ENCODE measurements around the gene ALS2. TPM values are rescaled to one million over a fixed set of nuclear protein-coding genes. Genes with fewer than 3 reads are reported as not detected.

Gene ALS2
- total and polyA plus RNA-seq, 3 experiments from 2014 or later, result 4.1 to 18.0 (median 16.9) TPM

GRCh38 chr2:201759567-201759966 lies 21.2 kb downstream of the ALS2 start:
- H3K4me3 Mint-ChIP-seq, result no peak overlapping the region
- POLR2A ChIA-PET, result no interaction called here

GRCh38 chr2:201758873-201759272 lies 21.9 kb downstream of the ALS2 start:
- no peak overlapping the region for H3K4me3 ChIP-seq (ENCODE audit: low read length)
- no peaks in the 10 kb centered on the region for H3K36me3 ChIP-seq (ENCODE audit: insufficient read depth, low read length)
- no peaks in the 10 kb centered on the region for H3K27me3 ChIP-seq (ENCODE audit: insufficient read depth, low read length, poor library complexity, severe bottlenecking)
- H3K27ac Mint-ChIP-seq, result no peak overlapping the region
- CTCF ChIA-PET, result no interaction called here
- peaks cover 11 to 59% (median 17%) of the 10 kb centered on the region in 3 donors for H3K36me3 Mint-ChIP-seq
- H3K4me1 ChIP-seq (ENCODE audit: insufficient read depth, low read length), result no peaks in the 10 kb centered on the region
- H3K4me1 Mint-ChIP-seq, result no peaks in the 10 kb centered on the region
- H3K9me3 ChIP-seq (ENCODE audit: low read length), result no peaks in the 10 kb centered on the region
- no peaks in the 10 kb centered on the region for H3K9me3 Mint-ChIP-seq
- POLR2A ChIA-PET, result no interaction called here
- no peaks in the 10 kb centered on the region for H3K27me3 Mint-ChIP-seq
- no peak for DNase-seq
- H3K4me3 Mint-ChIP-seq, result no peak overlapping the region
- H3K27ac ChIP-seq (ENCODE audit: low read depth, low read length), result no peak overlapping the region

More at GRCh38 chr2:201759567-201759966, 21.2 kb downstream of the ALS2 start:
- Mint-ChIP-seq H3K27me3 (no peaks in the 10 kb centered on the region), H3K9me3 (no peaks in the 10 kb centered on the region), H3K36me3 (peaks cover 11 to 58% (median 14%) of the 10 kb centered on the region in 3 donors), H3K27ac (peak overlapping the region in 1 of 8 donors; percentile 3), H3K4me1 (no peaks in the 10 kb centered on the region)
- Histone ChIP-seq H3K27me3 (ENCODE audit: insufficient read depth, low read length, poor library complexity, severe bottlenecking) (no peaks in the 10 kb centered on the region), H3K4me1 (ENCODE audit: insufficient read depth, low read length) (no peaks in the 10 kb centered on the region), H3K36me3 (ENCODE audit: insufficient read depth, low read length) (no peaks in the 10 kb centered on the region), H3K27ac (ENCODE audit: low read depth, low read length) (no peak overlapping the region), H3K4me3 (ENCODE audit: low read length) (no peak overlapping the region), H3K9me3 (ENCODE audit: low read length) (no peaks in the 10 kb centered on the region)
- DNase-seq, result no peak
- CTCF ChIA-PET, result no interaction called here

- Mint-ChIP-seq H3K36me3 (peaks cover 11 to 56% (median 19%) of the 10 kb centered on the region in 3 donors), H3K4me3 (no peak overlapping the region), H3K4me1 (no peaks in the 10 kb centered on the region), H3K27ac (no peak overlapping the region), H3K9me3 (no peaks in the 10 kb centered on the region), H3K27me3 (no peaks in the 10 kb centered on the region)
- CTCF ChIA-PET, result no interaction called here
- Histone ChIP-seq H3K9me3 (ENCODE audit: low read length) (no peaks in the 10 kb centered on the region), H3K4me3 (ENCODE audit: low read length) (no peak overlapping the region), H3K27me3 (ENCODE audit: insufficient read depth, low read length, poor library complexity, severe bottlenecking) (no peaks in the 10 kb centered on the region), H3K36me3 (ENCODE audit: insufficient read depth, low read length) (no peaks in the 10 kb centered on the region), H3K4me1 (ENCODE audit: insufficient read depth, low read length) (no peaks in the 10 kb centered on the region), H3K27ac (ENCODE audit: low read depth, low read length) (no peak overlapping the region)
- POLR2A ChIA-PET, result no interaction called here
- no peak for DNase-seq
Measured at GRCh38 chr2:201758234-201758633, 22.5 kb downstream of the ALS2 start.

- Histone ChIP-seq H3K9me3 (ENCODE audit: low read length) (no peaks in the 10 kb centered on the region), H3K27me3 (ENCODE audit: insufficient read depth, low read length, poor library complexity, severe bottlenecking) (no peaks in the 10 kb centered on the region), H3K27ac (ENCODE audit: low read depth, low read length) (no peak overlapping the region), H3K4me3 (ENCODE audit: low read length) (no peak overlapping the region), H3K36me3 (ENCODE audit: insufficient read depth, low read length) (no peaks in the 10 kb centered on the region), H3K4me1 (ENCODE audit: insufficient read depth, low read length) (no peaks in the 10 kb centered on the region)
- no peak overlapping the region for H3K27ac Mint-ChIP-seq
- H3K27me3 Mint-ChIP-seq, result no peaks in the 10 kb centered on the region
- no peak overlapping the region for H3K4me3 Mint-ChIP-seq
- H3K4me1 Mint-ChIP-seq, result no peaks in the 10 kb centered on the region
- peaks cover 3 to 40% (median 18%) of the 10 kb centered on the region in 3 donors for H3K36me3 Mint-ChIP-seq
- H3K9me3 Mint-ChIP-seq, result no peaks in the 10 kb centered on the region
- ChIA-PET CTCF (no interaction called here), POLR2A (no interaction called here)
- no peak for DNase-seq
Measured at GRCh38 chr2:201754717-201755415, 25.9 kb downstream of the ALS2 start.

GRCh38 chr2:201751566-201751965 lies 29.2 kb downstream of the ALS2 start:
- H3K4me1 ChIP-seq (ENCODE audit: insufficient read depth, low read length), result no peaks in the 10 kb centered on the region
- Mint-ChIP-seq H3K27me3 (no peaks in the 10 kb centered on the region), H3K27ac (no peak overlapping the region), H3K36me3 (peaks cover 0 to 45% (median 17%) of the 10 kb centered on the region in 3 donors), H3K4me3 (no peak overlapping the region), H3K9me3 (no peaks in the 10 kb centered on the region), H3K4me1 (no peaks in the 10 kb centered on the region)
- no peak for DNase-seq
- H3K9me3 ChIP-seq (ENCODE audit: low read length), result no peaks in the 10 kb centered on the region
- POLR2A ChIA-PET, result no interaction called here
- no peak overlapping the region for H3K27ac ChIP-seq (ENCODE audit: low read depth, low read length)
- CTCF ChIA-PET, result no interaction called here
- no peaks in the 10 kb centered on the region for H3K27me3 ChIP-seq (ENCODE audit: insufficient read depth, low read length, poor library complexity, severe bottlenecking)
- H3K36me3 ChIP-seq (ENCODE audit: insufficient read depth, low read length), result no peaks in the 10 kb centered on the region
- no peak overlapping the region for H3K4me3 ChIP-seq (ENCODE audit: low read length)

GRCh38 chr2:201746551-201746950 lies 34.2 kb downstream of the ALS2 start:
- H3K4me3 Mint-ChIP-seq, result no peak overlapping the region
- H3K36me3 Mint-ChIP-seq, result peaks cover 0 to 61% (median 24%) of the 10 kb centered on the region in 3 donors
- H3K9me3 Mint-ChIP-seq, result no peaks in the 10 kb centered on the region
- DNase-seq, result no peak
- H3K4me1 Mint-ChIP-seq, result no peaks in the 10 kb centered on the region
- no peaks in the 10 kb centered on the region for H3K27me3 Mint-ChIP-seq
- H3K4me3 ChIP-seq (ENCODE audit: low read length), result no peak overlapping the region
- H3K27me3 ChIP-seq (ENCODE audit: insufficient read depth, low read length, poor library complexity, severe bottlenecking), result no peaks in the 10 kb centered on the region
- no peaks in the 10 kb centered on the region for H3K4me1 ChIP-seq (ENCODE audit: insufficient read depth, low read length)
- ChIA-PET POLR2A (no interaction called here), CTCF (no interaction called here)
- H3K9me3 ChIP-seq (ENCODE audit: low read length), result no peaks in the 10 kb centered on the region
- H3K27ac Mint-ChIP-seq, result no peak overlapping the region
- H3K36me3 ChIP-seq (ENCODE audit: insufficient read depth, low read length), result no peaks in the 10 kb centered on the region
- no peak overlapping the region for H3K27ac ChIP-seq (ENCODE audit: low read depth, low read length)

- H3K36me3 Mint-ChIP-seq, result peaks cover 19 to 54% (median 35%) of the 10 kb centered on the region in 3 donors
- no peaks in the 10 kb centered on the region for H3K27me3 Mint-ChIP-seq
- H3K4me3 Mint-ChIP-seq, result no peak overlapping the region
- Histone ChIP-seq H3K4me1 (ENCODE audit: insufficient read depth, low read length) (no peaks in the 10 kb centered on the region), H3K27ac (ENCODE audit: low read depth, low read length) (no peak overlapping the region), H3K27me3 (ENCODE audit: insufficient read depth, low read length, poor library complexity, severe bottlenecking) (no peaks in the 10 kb centered on the region), H3K4me3 (ENCODE audit: low read length) (no peak overlapping the region), H3K36me3 (ENCODE audit: insufficient read depth, low read length) (no peaks in the 10 kb centered on the region), H3K9me3 (ENCODE audit: low read length) (no peaks in the 10 kb centered on the region)
- peaks cover 0 to 7% (median 5%) of the 10 kb centered on the region in 5 donors for H3K9me3 Mint-ChIP-seq
- no peak for DNase-seq
- H3K27ac Mint-ChIP-seq, result no peak overlapping the region
- no peaks in the 10 kb centered on the region for H3K4me1 Mint-ChIP-seq
- POLR2A ChIA-PET, result no interaction called here
- CTCF ChIA-PET, result no interaction called here
Measured at GRCh38 chr2:201735486-201735885, 45.2 kb downstream of the ALS2 start.

- H3K36me3 ChIP-seq (ENCODE audit: insufficient read depth, low read length), result no peaks in the 10 kb centered on the region
- H3K9me3 Mint-ChIP-seq, result peaks cover 0 to 7% (median 5%) of the 10 kb centered on the region in 5 donors
- no peak overlapping the region for H3K27ac ChIP-seq (ENCODE audit: low read depth, low read length)
- H3K27me3 Mint-ChIP-seq, result no peaks in the 10 kb centered on the region
- CTCF ChIA-PET, result no interaction called here
- POLR2A ChIA-PET, result no interaction called here
- no peaks in the 10 kb centered on the region for H3K4me1 Mint-ChIP-seq
- no peak overlapping the region for H3K4me3 ChIP-seq (ENCODE audit: low read length)
- no peaks in the 10 kb centered on the region for H3K9me3 ChIP-seq (ENCODE audit: low read length)
- no peak overlapping the region for H3K27ac Mint-ChIP-seq
- H3K36me3 Mint-ChIP-seq, result peaks cover 20 to 55% (median 35%) of the 10 kb centered on the region in 3 donors
- no peaks in the 10 kb centered on the region for H3K27me3 ChIP-seq (ENCODE audit: insufficient read depth, low read length, poor library complexity, severe bottlenecking)
- no peak for DNase-seq
- no peak overlapping the region for H3K4me3 Mint-ChIP-seq
- H3K4me1 ChIP-seq (ENCODE audit: insufficient read depth, low read length), result no peaks in the 10 kb centered on the region
Measured at GRCh38 chr2:201734111-201734510, 46.6 kb downstream of the ALS2 start.

Data from CD8-positive, alpha-beta memory T cell (primary cell).